ENCODE data around the gene CEBPZOS. TPM values are rescaled to one million over a fixed set of nuclear protein-coding genes. Genes with fewer than 3 reads are reported as not detected.
A peak's percentile ranks its signal among the peaks of the same experiment; 100 is the strongest.

CEBPZOS gene
- total and polyA plus RNA-seq, 9 of the 15 experiments (the other 6 are each of a cell fraction or from before 2014, with no cell fraction given): 21.7 to 64.8 (median 46.7) TPM

GRCh38 chr2:37231241-37232130 lies 35.2 kb downstream of the CEBPZOS start, which contains the start of the genes CEBPZ and NDUFAF7 (continued):
- TF ChIP-seq PHTF2 (CRISPR knock-in tag; IDR thresholded peaks at IDR 0.05): no peak; the same call in 1 of the 2 replicates
- TF ChIP-seq ELF1 (tag; IDR thresholded peaks at IDR 0.05): peak; percentile 90
- TF ChIP-seq ZNF764 (CRISPR knock-in tag; IDR thresholded peaks at IDR 0.05; ENCODE audit: low read depth): no peak
- TF ChIP-seq ZBTB1 (CRISPR knock-in tag; IDR thresholded peaks at IDR 0.05; ENCODE audit: borderline replicate concordance, low read depth): no peak
- TF ChIP-seq SMARCC2 (IDR thresholded peaks at IDR 0.05; ENCODE audit: low read depth): no peak
- TF ChIP-seq PYGO2 (tag; IDR thresholded peaks at IDR 0.05): no peak
- no peak for TF ChIP-seq BACH1 (tag; IDR thresholded peaks at IDR 0.05)
- TF ChIP-seq KLF1 (tag; IDR thresholded peaks at IDR 0.05): no peak
- peak; percentile 30; the same call in 1 of the 2 replicates for TF ChIP-seq MBD2 (IDR thresholded peaks at IDR 0.05; ENCODE audit: borderline replicate concordance, low read depth)
- TF ChIP-seq E2F1 (CRISPR knock-in tag; IDR thresholded peaks at IDR 0.05): peak; percentile 45; the same call in 1 of the 2 replicates
- TF ChIP-seq CREM (IDR thresholded peaks at IDR 0.05; ENCODE audit: low read depth): peak; percentile 90
- TF ChIP-seq CXXC5 (CRISPR knock-in tag; IDR thresholded peaks at IDR 0.05): peak; percentile 65
- TF ChIP-seq CBFB (CRISPR knock-in tag; IDR thresholded peaks at IDR 0.05): no peak
- TF ChIP-seq PTTG1 (tag; IDR thresholded peaks at IDR 0.05; ENCODE audit: low read depth): no peak
- TF ChIP-seq MTF1 (CRISPR knock-in tag; IDR thresholded peaks at IDR 0.05; ENCODE audit: borderline replicate concordance): no peak
- no peak for TF ChIP-seq NEUROD1 (IDR thresholded peaks at IDR 0.05; ENCODE audit: borderline replicate concordance, low read depth, low read length, partially characterized antibody)
- TF ChIP-seq NCOR1 (IDR thresholded peaks at IDR 0.05): no peak
- peak; percentile 39 to 58 for TF ChIP-seq E2F6 (IDR thresholded peaks at IDR 0.05; ENCODE audit: borderline replicate concordance in 1 of 2, extremely low read depth in 1 of 2, insufficient read depth in 1 of 2, insufficient read length in 1 of 2, low read depth in 1 of 2, low read length in 1 of 2, poor library complexity in 1 of 2, severe bottlenecking in 1 of 2)
- no peak for TF ChIP-seq CREB3 (tag; conservative IDR thresholded peaks at IDR 0.05; ENCODE audit: low read depth)
- TF ChIP-seq POLR2A (conservative IDR thresholded peaks at IDR 0.05): peak; percentile 97
- TF ChIP-seq HEY1 (CRISPR knock-in tag; IDR thresholded peaks at IDR 0.05; ENCODE audit: borderline replicate concordance): no peak
- peak; percentile 95; the same call in 1 of the 2 replicates for TF ChIP-seq PHF8 (IDR thresholded peaks at IDR 0.05; ENCODE audit: borderline replicate concordance, low read length)
- no peak for TF ChIP-seq CBX5 (IDR thresholded peaks at IDR 0.05; ENCODE audit: borderline replicate concordance, low read depth)
- no peak for TF ChIP-seq RAD51 (IDR thresholded peaks at IDR 0.05; ENCODE audit: borderline replicate concordance, low read depth)
- TF ChIP-seq ARNT (IDR thresholded peaks at IDR 0.05): no peak
- TF ChIP-seq TCF3 (CRISPR knock-in tag; IDR thresholded peaks at IDR 0.05): no peak
- TF ChIP-seq MED1 (CRISPR knock-in tag; IDR thresholded peaks at IDR 0.05; ENCODE audit: borderline replicate concordance): no peak
